ENCODE measurements around the gene HSPH1.

DNA sequence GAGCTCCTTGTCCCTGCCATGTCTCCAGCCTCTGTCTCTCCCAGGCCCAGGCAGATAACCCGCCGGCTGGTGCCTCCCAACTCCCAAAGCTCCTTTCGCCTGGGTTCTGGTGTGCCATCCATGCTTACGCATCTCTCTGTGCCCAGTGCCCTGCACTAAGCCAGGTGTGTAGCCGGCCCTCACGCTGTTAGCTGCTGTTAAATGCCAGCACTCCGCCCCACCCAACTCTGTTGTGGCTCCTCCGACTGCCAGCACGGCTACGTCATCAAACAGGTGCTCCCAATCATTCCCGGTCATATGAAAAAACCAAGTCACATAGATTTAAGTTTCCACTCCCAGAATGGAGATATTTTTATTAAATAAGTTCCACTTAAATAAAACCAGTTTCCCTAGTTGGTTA, 7.0 kb upstream of the HSPH1 start:
- TF ChIP-seq, protein P1, sequence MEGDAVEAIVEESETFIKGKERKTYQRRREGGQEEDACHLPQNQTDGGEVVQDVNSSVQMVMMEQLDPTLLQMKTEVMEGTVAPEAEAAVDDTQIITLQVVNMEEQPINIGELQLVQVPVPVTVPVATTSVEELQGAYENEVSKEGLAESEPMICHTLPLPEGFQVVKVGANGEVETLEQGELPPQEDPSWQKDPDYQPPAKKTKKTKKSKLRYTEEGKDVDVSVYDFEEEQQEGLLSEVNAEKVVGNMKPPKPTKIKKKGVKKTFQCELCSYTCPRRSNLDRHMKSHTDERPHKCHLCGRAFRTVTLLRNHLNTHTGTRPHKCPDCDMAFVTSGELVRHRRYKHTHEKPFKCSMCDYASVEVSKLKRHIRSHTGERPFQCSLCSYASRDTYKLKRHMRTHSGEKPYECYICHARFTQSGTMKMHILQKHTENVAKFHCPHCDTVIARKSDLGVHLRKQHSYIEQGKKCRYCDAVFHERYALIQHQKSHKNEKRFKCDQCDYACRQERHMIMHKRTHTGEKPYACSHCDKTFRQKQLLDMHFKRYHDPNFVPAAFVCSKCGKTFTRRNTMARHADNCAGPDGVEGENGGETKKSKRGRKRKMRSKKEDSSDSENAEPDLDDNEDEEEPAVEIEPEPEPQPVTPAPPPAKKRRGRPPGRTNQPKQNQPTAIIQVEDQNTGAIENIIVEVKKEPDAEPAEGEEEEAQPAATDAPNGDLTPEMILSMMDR (IDR thresholded peaks at IDR 0.05 in 4 of 5, conservative IDR thresholded peaks at IDR 0.05 in 1 of 5), result no peak
- TF ChIP-seq POLR2A (IDR thresholded peaks at IDR 0.05), result no peak
